ENCODE results near the gene ZNF784.
A peak's percentile ranks its signal among the peaks of the same experiment; 100 is the strongest.

Gene ZNF784

DNA sequence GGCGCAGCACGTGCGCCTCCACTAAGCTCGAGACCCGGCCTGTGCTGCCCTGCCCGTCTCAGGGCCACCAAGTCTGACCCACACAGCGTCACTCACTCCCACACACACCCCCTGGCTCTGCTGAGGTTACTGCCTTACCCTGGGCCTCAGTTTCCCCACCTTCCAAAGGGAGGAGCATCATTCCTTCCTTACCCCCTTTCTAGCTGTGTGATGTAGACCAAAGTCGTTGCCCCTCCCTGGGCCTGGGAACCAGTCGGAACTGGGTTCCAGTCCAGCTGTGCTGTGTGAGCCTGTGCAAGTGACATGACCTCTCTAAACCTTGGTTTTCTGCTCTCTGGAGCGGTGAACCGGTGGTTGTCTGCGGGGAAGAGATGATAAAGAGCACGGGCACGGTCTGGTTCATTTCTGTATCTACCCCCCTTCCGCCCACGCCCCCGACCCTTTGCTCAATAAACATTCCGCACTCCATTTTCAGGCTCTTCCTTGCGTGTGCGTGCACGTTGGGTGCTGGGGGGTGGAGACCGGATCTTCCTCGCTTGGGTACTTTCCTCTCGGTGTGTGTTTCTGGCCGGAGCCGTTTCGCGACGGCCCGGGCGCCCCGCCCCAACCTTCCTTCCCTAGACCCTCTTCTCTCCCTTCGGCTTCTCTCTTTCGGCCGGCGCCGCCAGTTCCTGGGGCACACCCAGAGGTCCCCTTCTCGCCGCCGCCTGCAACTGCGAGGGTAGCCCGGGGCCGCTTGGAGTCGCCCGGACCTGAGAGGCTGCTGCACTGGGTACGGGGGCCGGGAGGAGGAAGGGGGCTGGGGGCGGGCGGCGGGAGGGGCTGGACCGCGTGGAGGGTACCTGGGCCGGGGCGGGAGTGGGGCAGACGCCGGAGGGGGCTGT is 18.9 kb upstream of the ZNF784 start, which contains the start of gene ZNF581:
Gene ZNF581 (plus strand): TSS at position 647 of the 884 bp plus-strand sequence. CDS start 923 bp downstream, outside the sequence.
- DNase-seq (ENCODE audit: low read depth): peak; percentile 72

DNA sequence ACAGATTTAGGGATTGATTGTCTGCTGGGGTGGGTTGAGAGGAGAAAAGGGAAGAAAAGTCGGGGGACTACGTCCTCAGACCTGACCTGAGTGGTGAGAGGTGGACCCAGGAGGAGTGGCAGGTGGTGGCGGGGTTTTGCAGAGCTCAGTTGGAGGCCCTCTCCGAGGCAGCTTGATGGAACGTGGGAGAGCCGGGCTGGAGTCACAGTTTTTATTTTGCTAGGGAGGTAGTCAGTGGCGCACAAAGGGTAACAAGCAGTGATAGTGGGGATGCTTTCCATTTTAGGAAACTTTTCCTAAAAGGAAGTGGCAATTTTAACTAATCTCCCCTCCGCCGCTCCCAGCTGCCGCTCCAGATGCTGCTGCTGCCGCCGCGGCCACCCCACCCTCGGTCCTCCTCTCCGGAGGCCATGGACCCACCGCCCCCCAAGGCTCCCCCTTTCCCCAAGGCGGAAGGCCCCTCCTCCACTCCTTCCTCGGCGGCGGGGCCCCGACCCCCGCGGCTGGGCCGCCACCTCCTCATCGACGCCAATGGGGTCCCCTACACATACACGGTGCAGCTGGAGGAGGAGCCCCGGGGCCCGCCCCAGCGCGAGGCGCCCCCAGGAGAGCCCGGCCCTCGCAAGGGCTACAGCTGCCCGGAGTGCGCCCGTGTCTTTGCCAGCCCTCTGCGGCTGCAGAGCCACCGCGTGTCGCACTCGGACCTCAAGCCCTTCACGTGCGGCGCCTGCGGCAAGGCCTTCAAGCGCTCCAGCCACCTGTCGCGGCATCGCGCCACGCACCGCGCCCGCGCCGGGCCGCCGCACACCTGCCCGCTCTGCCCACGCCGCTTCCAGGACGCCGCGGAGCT is 18.0 kb upstream of the ZNF784 start:
- DNase-seq (ENCODE audit: low read depth): no peak

DNA sequence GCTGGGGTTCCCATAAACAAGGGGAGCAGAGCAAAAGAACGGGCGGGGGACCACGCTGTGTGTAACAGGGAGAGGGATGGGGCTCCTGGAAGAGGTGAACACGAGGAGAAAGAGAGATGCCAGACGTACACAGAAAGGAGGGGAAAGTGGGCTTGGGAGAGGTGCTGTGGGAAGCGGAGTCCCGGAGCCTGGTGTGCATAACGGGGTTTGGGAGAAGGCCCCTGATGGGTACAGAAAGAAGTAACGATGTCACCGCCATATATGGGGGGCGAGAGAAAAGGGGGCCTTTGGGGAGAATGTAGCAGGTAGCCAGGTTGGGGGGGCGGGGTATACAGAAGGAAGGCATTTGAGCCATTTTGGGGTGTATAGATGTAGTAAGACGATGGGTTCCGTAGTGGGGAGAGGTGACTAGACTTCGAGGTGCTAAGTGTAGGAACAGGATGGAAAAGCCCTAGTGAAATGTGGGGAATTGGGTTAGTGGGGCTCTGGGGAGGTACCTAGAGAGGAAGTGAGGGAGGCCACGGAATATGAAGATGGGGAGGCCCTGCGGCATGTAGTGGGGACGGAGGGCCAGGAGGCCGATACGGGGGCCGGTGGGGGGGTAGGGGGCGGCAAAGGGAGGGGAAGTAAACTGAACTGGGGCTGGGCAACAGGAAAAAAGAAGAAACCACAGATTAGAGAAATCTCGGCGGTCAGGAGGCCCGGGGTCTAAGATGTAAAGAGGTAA is 17.2 kb upstream of the ZNF784 start:
- DNase-seq (ENCODE audit: low read depth): no peak

DNA sequence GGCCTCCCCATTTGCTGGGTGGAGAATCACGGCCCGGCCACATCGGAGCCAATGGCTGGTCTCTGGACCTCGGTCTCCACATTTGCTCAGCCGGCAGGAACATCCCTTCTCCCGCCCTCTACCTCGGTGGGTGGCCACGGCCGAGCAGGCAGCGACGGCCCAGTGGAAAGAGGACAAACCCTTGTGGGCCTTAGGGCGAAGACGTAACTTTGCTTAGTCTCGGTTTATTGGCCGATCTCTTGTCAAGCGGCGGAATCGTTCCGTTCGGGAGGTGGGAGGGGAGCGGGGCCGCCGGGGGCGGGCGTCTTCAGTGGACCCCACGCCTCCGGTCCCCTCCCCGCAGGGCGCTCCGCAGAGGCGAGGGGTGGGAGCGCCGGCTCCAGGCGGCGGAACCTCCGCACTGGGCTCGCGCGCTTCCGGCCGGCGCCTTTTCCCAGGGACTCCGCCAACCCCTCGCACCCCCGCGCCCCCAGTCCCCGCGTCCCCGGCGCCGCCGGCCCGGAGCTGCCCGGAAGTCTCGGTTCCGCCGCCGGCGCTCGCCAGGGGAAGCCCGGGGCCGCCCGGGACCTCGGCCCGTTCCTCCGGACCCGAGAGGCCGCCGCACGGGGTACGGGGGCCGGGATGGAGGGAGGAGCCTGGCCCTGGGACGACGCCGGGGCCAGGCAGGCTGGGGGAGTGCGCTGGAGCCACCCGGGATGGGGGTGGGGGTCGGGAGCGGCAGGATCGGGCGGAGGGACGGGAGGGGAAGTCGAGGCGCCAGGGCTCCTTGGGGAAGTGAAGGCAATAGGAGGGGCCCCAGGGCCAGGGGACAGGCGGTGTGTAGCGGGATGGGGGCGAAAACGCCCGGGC is 16.4 kb upstream of the ZNF784 start, which contains the start of gene ZNF580:
Gene ZNF580 (plus strand): TSS at position 426 of the 849 bp plus-strand sequence. CDS start 1,507 bp downstream, outside the sequence.
- peak; percentile 31 for DNase-seq (ENCODE audit: low read depth)

DNA sequence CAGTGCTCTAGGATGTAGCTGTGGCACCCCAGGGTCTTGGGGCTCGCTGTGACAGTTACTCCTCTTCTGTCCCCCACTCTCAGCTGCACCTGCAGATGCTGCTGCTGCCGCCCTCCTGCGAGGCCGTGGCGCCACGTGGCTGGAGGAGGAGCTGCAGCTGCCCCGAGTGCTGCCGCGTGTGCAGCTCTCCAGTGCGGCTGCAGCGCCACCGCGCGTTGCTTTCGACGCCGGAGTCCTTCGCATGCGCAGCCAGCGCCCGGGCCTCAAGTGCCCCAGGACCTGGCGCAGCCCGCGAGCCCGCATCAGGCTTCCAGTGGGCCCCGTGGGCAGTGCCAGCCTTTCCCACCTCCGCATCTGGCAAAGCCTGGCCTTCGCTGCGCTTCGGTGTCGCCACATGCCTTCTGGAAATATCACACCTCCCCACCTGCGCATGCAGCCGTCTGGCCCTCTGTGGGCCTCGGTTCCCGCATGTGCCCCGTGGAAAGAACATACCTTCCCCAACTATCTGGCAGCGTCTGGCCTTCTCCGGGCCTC is 15.7 kb upstream of the ZNF784 start:
- DNase-seq (ENCODE audit: low read depth): peak; percentile 59

DNA sequence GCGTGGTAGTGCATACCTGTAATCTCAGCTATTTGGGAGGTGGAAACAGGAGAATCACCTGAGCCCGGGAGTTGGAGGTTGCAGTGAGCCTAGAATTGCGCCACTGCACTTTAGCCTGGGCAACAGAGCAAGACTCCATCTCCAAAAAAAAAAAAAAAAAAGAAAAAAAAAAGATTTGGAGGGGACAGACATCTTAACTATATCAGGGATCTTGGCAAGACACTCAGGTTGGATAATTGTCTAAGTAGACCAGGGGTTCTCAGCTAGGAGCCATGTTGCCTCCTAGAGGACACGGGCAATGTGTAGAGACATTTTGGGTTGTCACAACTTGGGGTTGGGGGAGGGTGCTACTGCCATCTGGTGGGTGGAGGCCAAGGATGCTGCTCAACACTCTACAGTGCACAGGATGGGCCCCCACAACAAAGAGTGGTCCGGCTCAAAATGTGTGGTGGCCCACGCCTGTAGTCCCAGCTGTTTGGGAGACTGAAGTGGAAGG is 14.5 kb upstream of the ZNF784 start:
- peak; percentile 31 for DNase-seq (ENCODE audit: low read depth)

DNA sequence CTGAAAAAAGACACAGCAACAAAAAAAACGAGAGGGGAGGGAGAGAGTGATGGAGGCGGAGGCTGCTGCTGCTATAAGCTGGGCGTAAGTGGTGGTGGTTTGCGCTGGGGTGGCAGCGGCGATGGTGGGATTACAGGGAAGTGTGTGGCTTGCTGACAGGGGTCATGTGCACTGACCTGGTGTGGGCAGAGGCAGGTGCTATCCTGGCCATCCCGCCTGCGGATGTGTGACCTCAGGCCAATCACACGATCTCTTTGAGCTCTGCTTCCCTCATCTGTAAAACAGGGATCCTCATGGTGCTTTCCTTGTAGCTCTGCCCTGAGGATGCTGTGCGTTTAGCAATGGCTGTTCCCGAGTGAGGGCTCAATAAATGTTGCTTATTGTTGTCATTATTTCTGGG is 13.2 kb upstream of the ZNF784 start:
- no peak for DNase-seq (ENCODE audit: low read depth)

DNA sequence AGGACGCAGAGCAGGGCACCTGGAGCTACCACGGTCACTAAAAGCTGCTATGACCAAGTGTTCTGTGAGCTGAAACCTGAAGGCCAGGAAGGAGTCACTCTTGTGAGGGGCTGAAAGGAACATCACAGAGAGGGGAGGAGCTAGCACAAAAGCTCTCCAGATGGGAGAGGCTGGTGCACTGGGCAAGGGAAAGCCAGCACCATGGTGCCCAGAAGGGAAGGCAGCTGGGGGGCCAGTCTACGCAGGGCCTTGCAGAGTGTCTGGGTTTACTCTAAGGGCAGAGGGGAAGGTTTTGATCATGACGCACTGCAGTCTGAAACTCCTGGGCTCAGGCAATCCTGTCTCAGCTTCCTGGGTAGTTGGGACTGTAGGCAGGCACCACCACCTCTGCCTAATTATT is 12.4 kb upstream of the ZNF784 start:
- DNase-seq (ENCODE audit: low read depth): no peak

DNA sequence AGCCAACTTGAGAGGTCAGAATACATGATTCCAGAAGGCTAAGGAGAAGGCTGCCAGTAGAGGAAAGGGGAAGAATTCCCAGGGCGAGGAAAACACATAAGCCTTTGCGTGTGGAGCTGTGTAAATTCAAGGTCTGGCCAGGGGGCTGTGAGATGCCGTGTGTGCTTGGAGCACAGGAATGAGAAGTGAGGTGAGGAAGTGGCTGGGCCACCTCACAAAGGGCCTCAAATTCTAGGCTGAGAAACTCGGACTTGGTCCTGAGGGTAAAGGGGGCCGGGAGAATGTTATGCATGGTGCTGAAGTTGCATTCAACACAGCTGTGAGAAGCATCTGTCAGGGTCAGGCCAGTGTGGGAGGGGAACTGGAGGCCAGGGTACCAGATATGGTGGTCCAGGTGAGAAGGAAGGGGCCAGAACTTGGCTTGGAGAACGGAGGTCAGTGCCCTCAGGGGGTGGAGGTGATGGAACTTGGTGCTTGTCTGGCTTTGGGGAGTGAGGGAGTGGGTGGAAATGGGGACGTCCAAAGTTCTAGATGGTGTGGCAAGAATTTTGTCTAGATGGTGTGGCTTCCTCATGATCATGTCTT is 11.6 kb upstream of the ZNF784 start:
- no peak for DNase-seq (ENCODE audit: low read depth)

DNA sequence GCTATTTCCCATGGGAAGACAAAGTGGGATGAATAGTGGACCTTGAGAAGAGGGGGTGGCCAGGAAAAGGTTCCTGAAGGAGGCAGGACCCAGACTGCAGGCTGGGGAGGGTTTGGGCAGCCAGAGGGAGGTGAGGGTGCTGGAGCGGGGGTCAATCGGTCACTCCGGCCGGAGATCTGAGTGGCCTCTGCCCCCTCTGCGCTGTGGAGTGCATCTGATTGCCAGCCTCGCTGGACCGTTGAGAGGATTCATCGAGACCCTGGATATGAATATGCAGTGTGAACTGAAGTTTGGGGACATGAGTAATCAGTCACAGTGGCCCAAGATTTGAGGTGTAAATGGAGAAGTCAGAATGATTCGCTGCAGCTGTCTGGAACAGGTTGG is 11.0 kb upstream of the ZNF784 start:
- no peak for DNase-seq (ENCODE audit: low read depth)

DNA sequence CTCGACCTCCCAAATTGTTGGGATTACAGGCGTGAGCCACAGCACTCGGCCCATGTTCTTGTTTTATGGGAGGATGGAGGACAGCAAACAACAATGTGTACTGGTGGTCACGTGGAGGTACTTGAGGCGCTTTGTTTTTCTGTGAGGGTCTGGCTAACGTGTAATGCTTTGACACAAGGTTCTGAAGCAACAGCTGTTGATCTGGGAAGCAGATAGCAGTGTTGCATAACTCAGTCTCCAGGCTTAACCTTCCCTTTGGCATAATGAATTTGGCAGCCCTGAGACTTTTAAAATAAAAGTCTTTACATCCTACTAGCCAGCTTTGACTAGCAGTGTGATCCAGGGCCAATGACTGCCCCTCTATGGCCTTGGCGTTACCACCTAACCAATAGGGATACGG is 9.5 kb upstream of the ZNF784 start:
- DNase-seq (ENCODE audit: low read depth): no peak

DNA sequence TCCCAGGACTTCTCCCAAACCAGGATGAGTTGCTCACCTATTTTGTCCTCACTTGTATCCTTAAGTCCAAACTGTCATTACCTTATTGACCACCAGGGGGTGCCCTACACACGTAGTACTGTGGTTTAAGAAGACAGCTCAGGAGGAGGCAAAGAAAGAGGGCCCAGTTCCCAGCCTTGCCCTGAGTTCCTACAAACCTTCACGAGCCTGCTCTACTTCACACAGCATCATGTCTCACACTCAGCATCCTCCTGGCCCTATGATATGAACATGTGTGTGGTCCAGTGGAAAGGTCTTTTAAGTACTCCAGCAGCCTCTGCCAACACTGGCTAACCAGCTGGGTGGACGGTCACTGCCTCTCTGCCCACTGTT is 8.1 kb upstream of the ZNF784 start:
- DNase-seq (ENCODE audit: low read depth): peak; percentile 62

DNA sequence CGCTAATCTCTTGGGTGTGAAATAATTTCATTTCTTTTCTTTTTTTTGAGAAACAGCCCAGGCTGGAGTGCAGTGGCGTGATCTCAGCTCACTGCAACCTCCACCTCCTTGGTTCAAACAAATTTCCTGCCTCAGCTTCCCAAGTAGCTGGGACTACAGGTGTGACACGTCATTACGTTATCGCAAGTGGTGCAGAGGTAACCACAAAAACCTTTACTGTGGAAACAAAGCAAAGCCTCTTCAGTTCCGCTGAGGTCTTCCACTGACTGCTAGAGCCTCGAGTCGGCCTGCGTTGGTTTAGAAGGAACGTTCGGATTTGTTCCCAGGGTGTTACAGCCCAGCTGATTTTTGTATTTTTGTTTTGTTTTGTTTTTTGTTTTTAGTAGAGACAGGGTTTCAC is 2.0 kb upstream of the ZNF784 start:
- peak; percentile 31 for DNase-seq (ENCODE audit: low read depth)

DNA sequence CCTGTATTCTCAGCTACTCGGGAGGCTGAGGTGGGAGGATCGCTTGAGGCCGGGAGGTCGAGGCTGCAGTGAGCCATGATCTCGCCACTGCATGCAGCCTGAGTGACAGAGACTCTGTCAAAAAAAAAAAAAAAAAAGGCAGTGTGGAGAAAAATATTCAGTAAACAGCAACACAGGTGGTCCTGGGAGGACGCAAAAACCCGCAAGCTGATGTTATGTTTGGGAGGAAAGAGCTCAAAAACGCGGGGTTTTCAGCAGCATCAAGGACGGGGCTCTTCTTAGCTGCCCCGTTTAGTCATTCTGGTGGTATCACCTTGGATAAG is 599 bp upstream of the ZNF784 start:
- no peak for DNase-seq (ENCODE audit: low read depth)

DNA sequence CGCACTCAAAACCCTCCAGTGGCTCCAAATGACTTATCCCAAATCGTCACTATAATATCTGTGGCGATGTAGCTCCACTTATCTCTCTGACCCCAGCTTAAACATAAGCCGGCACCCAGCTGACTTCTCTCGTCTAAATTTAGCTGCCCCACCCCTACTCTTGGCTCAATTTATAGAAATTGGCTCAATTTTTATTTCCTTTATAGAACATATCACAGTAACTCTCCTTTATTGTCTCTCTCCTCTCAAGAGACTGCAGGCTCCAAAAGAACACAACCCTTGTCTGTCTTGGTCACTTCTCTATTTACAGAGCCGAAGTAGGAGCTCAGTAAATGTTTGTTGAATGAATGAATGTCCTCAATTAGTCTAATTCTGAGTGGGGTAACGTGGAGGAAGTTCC is 805 bp downstream of the ZNF784 start:
- DNase-seq (ENCODE audit: low read depth): no peak

DNA sequence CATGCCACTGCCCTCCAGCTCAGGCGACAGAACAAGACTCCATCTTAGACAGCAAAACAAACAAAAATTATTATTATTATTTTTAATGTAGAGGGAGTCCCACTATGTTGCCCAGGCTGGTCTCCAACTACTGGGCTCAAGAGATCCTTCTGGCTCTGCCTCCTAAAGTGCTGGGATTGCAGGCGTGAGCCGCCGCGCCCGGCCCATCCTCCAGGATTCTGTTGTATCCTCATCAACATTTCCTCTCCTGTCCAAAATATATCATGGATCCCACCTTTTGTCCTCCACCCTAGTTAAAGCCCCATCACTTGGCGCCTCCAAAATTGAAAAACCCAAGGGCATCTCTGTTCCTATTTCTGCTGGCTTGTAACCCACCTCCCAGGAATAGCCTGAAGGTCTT is 1.2 kb downstream of the ZNF784 start:
- DNase-seq (ENCODE audit: low read depth): no peak

DNA sequence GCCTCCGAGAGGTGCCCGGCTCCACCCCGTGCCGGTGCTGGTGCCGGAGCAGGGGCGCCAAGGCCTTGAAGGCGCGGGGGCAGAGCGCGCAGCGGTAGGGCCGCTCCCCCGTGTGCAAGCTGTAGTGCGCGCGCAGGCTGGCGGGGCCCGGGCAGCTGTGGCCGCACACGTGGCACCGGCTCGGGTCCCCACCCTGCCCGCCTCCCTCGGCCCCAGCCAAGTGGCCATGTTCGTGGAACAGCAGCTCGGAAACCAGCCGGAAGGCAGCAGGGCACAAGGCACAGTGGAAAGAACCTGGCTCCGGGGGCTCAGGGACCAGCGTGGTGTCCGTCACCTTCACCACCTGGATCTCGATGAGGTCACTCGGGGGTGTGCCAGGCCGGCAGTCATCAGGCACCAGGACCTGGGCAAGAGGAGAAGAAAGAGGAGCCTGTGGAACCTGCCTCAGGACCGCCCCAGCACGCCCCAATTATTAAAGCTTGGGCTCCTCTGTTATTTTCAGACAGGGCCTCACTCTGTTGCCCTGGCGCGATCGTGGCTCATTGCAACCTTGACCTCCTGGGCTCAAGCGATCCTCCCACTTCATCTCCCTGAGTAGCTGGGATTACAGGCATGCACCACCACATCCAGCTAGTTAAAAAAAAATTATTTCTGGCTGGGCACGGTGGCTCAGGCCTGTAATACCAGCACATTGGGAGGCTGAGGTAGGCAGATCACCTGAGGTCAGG is 2.0 kb downstream of the ZNF784 start:
- no peak for DNase-seq (ENCODE audit: low read depth)

DNA sequence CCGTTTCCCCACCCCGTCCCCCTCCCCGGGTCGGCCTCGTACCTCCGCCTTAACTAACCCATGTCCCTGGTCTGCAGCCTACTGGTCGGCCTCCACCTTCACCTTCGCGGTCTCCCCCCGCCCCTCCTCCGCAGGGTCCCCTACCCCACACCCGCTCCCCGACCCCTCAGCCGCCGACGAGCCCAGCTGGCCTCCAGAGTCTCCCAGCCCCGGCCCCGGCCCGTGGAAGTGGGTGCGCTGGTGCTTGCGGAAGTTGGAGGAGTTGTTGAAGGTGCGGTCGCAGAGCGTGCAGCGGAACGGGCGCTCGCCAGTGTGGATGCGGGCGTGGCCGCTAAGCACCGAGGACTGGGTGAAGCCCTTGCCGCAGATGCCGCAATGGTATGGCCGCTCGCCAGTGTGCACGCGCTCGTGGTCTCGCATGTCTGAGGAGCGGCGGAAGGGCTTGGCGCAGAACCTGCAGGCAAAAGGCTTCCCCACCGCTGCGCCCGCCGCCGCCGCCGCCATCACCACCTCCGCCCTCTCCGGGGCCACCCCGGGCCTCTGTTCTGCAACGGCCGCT is 2.6 kb downstream of the ZNF784 start:
- DNase-seq (ENCODE audit: low read depth): no peak

DNA sequence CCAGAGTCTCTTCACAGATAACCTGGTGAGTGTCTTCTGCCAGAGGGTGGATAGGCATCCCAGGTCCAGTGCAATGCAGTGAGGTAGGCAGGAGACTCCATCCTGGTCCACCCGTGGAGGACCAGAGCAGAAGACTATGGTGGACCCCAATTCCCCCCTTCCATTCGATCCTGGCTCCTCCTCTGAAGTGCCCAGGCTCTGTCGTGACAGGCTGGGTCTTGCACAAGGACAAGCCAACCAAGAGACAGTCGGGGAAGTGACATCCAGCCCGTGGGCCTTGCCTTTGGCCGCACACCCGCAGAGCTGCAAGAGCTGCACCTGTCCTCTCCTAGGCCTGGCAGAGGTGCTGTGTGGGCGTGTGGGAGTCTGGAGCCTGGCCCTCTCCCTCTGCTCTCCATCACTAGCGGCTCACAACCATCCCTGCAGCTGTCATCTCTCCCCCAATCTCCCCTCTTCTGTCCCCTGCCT is 3.1 kb downstream of the ZNF784 start:
- no peak for DNase-seq (ENCODE audit: low read depth)
